ENCODE data around the gene REEP3.

DNA sequence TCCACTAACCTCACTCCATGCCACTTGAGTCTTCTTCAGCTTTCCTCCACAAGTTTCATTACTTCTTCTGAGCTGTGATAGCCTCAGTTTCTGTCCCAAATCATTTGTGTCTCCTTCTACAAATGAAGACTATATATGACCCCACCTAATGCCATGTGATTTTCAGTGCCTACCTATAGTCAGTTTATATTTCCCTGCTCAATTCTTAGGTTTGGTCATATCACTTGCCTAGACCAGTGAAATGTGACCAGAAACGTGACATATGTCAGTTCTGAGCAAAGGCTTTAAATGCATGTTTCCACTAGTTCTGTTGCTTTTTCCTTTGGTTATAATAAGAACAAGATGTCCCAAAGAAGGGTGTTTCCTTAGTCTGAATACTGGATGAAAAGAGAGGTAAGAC, 24.6 kb upstream of the REEP3 start:
- TF ChIP-seq, protein P1, sequence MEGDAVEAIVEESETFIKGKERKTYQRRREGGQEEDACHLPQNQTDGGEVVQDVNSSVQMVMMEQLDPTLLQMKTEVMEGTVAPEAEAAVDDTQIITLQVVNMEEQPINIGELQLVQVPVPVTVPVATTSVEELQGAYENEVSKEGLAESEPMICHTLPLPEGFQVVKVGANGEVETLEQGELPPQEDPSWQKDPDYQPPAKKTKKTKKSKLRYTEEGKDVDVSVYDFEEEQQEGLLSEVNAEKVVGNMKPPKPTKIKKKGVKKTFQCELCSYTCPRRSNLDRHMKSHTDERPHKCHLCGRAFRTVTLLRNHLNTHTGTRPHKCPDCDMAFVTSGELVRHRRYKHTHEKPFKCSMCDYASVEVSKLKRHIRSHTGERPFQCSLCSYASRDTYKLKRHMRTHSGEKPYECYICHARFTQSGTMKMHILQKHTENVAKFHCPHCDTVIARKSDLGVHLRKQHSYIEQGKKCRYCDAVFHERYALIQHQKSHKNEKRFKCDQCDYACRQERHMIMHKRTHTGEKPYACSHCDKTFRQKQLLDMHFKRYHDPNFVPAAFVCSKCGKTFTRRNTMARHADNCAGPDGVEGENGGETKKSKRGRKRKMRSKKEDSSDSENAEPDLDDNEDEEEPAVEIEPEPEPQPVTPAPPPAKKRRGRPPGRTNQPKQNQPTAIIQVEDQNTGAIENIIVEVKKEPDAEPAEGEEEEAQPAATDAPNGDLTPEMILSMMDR (IDR thresholded peaks at IDR 0.05) = no peak
- no peak for TF ChIP-seq POLR2AphosphoS5 (IDR thresholded peaks at IDR 0.05; ENCODE audit: low read depth, low read length)
- no peak for TF ChIP-seq REST (IDR thresholded peaks at IDR 0.05; ENCODE audit: insufficient read depth in 1 of 2, low read depth in 2 of 2, low read length in 1 of 2)
- TF ChIP-seq SIN3A (IDR thresholded peaks at IDR 0.05; ENCODE audit: borderline replicate concordance, insufficient read depth, low read depth, low read length) = no peak
